GM23338 (cell line): ENCODE data around the gene SCYGR8.

ENCODE experiments used
- CREB1 ChIP-seq: fragments of 250-450 bp; sonication (Bioruptor Pico); IDR thresholded peaks from 2 replicates; pipeline ENCODE4 v1.5.0; 2020; ENCODE audit warnings: low read depth, mild to moderate bottlenecking, moderate library complexity
- EZH2 ChIP-seq: fragments of 200-600 bp; sonication (generic); IDR thresholded peaks from one replicate; pipeline ENCODE4 v1.8.0; 2017; ENCODE audit warnings: antibody characterized with exemption, mild to moderate bottlenecking, low read depth; ENCODE audit not compliant: unreplicated experiment
- EZH2phosphoT487 ChIP-seq: fragments of 200-600 bp; sonication (generic); IDR thresholded peaks from one replicate; pipeline ENCODE4 v1.8.1; 2018; ENCODE audit warnings: antibody characterized with exemption; ENCODE audit not compliant: unreplicated experiment
- JUNB ChIP-seq: IDR thresholded peaks from one replicate; pipeline ENCODE4 v1.6.1; 2016; ENCODE audit warnings: antibody characterized with exemption; ENCODE audit not compliant: unreplicated experiment
- POLR2AphosphoS5 ChIP-seq: IDR thresholded peaks from 2 replicates; pipeline ENCODE4 v1.6.1; 2016; ENCODE audit warnings: antibody characterized with exemption, low read depth
- STAT1 ChIP-seq: IDR thresholded peaks from one replicate; pipeline ENCODE4 v1.6.1; 2016; ENCODE audit warnings: antibody characterized with exemption; ENCODE audit not compliant: unreplicated experiment
- ZNF114 ChIP-seq: fragments of 250-450 bp; sonication (Bioruptor Pico); IDR thresholded peaks from 2 replicates; pipeline ENCODE4 v1.5.0; 2020; ENCODE audit warnings: mild to moderate bottlenecking, moderate library complexity
- ZNF331 ChIP-seq: fragments of 250-450 bp; sonication (Bioruptor Pico); IDR thresholded peaks from 2 replicates; pipeline ENCODE4 v1.5.0; 2020; ENCODE audit warnings: low read depth, mild to moderate bottlenecking, moderate library complexity
- TF ChIP-seq, protein P1 (sequence below), 2 experiments: fragments of 200-600 bp in 1 of 2; sonication (generic) in 1 of 2; conservative IDR thresholded peaks; 2 replicates each; pipeline versions ENCODE4 v1.5.1 to v1.6.1; 2016 to 2017; ENCODE audit warnings: antibody characterized with exemption in 2 of 2, low read depth in 2 of 2, mild to moderate bottlenecking in 2 of 2, moderate library complexity in 1 of 2
- TF ChIP-seq, protein P2 (sequence below): IDR thresholded peaks from one replicate; pipeline ENCODE4 v1.6.1; 2018; ENCODE audit warnings: antibody characterized with exemption; ENCODE audit not compliant: unreplicated experiment
- TF ChIP-seq, protein P3 (sequence below): IDR thresholded peaks from 2 replicates; pipeline ENCODE4 v1.6.1; 2016; ENCODE audit warnings: antibody characterized with exemption

DNA sequence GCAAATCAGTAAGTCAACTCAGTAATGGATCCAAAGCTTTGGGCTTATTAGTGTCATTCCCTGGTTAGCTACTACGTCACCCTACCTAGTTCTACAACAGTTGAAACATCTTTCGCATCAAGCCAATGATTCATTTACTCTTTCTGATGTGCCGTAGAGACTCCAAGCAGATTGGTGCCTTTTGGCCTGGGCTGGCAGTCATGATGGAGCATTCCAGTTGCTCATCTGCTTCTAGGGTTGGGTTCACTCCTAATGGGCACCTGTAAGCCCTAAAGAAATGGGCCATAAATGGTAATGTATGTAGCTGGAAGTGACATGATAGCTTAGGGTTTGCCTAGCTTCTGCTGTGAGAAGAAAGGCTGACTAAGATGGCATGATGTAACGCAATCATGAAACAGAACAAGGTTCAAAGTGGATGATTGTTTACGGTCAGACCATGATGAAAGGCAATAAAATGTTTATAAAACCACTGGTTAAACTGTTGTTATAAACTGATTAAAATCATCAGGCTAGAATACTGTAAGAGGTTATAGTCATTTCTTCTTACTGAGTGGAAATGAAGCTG is 47.5 kb downstream of the SCYGR8 start:
- TF ChIP-seq, protein P1, sequence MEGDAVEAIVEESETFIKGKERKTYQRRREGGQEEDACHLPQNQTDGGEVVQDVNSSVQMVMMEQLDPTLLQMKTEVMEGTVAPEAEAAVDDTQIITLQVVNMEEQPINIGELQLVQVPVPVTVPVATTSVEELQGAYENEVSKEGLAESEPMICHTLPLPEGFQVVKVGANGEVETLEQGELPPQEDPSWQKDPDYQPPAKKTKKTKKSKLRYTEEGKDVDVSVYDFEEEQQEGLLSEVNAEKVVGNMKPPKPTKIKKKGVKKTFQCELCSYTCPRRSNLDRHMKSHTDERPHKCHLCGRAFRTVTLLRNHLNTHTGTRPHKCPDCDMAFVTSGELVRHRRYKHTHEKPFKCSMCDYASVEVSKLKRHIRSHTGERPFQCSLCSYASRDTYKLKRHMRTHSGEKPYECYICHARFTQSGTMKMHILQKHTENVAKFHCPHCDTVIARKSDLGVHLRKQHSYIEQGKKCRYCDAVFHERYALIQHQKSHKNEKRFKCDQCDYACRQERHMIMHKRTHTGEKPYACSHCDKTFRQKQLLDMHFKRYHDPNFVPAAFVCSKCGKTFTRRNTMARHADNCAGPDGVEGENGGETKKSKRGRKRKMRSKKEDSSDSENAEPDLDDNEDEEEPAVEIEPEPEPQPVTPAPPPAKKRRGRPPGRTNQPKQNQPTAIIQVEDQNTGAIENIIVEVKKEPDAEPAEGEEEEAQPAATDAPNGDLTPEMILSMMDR (conservative IDR thresholded peaks at IDR 0.05; ENCODE audit: low read depth in 2 of 2), result no peak
- TF ChIP-seq EZH2phosphoT487 (no peak), CREB1 (CRISPR knock-in tag) (no peak), EZH2 (no peak), POLR2AphosphoS5 (no peak), STAT1 (no peak), JUNB (no peak), ZNF114 (CRISPR knock-in tag) (no peak), ZNF331 (no peak)
- TF ChIP-seq, protein P2, sequence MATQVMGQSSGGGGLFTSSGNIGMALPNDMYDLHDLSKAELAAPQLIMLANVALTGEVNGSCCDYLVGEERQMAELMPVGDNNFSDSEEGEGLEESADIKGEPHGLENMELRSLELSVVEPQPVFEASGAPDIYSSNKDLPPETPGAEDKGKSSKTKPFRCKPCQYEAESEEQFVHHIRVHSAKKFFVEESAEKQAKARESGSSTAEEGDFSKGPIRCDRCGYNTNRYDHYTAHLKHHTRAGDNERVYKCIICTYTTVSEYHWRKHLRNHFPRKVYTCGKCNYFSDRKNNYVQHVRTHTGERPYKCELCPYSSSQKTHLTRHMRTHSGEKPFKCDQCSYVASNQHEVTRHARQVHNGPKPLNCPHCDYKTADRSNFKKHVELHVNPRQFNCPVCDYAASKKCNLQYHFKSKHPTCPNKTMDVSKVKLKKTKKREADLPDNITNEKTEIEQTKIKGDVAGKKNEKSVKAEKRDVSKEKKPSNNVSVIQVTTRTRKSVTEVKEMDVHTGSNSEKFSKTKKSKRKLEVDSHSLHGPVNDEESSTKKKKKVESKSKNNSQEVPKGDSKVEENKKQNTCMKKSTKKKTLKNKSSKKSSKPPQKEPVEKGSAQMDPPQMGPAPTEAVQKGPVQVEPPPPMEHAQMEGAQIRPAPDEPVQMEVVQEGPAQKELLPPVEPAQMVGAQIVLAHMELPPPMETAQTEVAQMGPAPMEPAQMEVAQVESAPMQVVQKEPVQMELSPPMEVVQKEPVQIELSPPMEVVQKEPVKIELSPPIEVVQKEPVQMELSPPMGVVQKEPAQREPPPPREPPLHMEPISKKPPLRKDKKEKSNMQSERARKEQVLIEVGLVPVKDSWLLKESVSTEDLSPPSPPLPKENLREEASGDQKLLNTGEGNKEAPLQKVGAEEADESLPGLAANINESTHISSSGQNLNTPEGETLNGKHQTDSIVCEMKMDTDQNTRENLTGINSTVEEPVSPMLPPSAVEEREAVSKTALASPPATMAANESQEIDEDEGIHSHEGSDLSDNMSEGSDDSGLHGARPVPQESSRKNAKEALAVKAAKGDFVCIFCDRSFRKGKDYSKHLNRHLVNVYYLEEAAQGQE, result no peak
- TF ChIP-seq, protein P3, sequence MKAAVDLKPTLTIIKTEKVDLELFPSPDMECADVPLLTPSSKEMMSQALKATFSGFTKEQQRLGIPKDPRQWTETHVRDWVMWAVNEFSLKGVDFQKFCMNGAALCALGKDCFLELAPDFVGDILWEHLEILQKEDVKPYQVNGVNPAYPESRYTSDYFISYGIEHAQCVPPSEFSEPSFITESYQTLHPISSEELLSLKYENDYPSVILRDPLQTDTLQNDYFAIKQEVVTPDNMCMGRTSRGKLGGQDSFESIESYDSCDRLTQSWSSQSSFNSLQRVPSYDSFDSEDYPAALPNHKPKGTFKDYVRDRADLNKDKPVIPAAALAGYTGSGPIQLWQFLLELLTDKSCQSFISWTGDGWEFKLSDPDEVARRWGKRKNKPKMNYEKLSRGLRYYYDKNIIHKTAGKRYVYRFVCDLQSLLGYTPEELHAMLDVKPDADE, result no peak
